K562 (cell line): ENCODE results near the gene PPP1CC.

Experiments used
- GTF2F1 ChIP-seq: IDR thresholded peaks from 2 replicates; pipeline ENCODE4 v1.6.1; 2011; ENCODE audit warnings: low read depth, low read length, improper control_type of control experiment
- NFATC3 ChIP-seq: fragments of 450-650 bp; IDR thresholded peaks from 2 replicates; pipeline ENCODE4 v1.6.1; 2017; ENCODE audit warnings: mild to moderate bottlenecking

GRCh38 chr12:110705309-110705708 is 37.4 kb downstream of the PPP1CC start:
- no peak for TF ChIP-seq NFATC3
- no peak for TF ChIP-seq GTF2F1
